HG03039 (cell line): Measurements from ENCODE around the gene POLD2.

ENCODE experiments used
- ATAC-seq: cut with Tn5 transposase; IDR thresholded peaks from one replicate; pipeline ENCODE4 v1.9.1; 2021; ENCODE audit warnings: mild to moderate bottlenecking, moderate library complexity; ENCODE audit not compliant: unreplicated experiment

POLD2 gene

GRCh38 chr7:44066494-44067063, 56.8 kb downstream of the POLD2 start:
- ATAC-seq: no peak

GRCh38 chr7:44066111-44066460, 57.3 kb downstream of the POLD2 start:
- ATAC-seq: no peak

DNA sequence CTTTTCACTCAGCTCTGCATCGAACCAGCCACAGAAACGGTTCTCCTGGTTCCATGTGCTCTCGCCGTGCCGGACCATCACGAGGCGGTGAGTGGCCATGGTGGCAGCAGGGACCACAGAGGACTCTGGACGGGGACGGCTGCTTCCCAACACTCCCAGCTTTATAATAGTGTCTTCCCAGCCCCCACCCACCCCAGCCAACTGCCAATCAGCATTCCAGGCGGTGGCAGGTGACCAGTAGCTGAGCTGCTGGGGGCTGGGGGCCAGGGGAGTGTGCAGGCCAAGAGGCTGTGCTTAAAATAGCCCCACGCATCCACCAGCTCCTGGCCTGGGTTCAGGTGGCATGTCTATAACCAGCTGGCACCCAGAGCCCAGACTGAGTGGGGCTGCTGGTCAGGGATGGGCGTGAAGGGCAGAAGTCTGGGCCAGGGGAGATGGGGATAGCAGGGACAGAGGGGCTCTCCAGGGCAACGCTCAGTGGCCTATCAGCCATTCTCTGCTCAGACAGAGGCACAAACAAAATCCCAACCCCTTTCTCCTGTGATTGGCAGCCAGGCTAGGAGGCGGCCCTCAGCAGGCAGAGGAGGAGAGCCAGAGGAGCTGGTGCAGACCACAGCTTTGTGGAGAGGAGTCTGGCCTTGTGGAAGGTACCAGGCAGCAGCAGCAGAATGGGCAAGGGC, 57.8 kb downstream of the POLD2 start, which contains the start of gene PGAM2:
PGAM2 (minus strand) TSS at position 137 of the 680 bp plus-strand sequence; CDS start at position 99, 38 bp downstream.
- no peak for ATAC-seq

GRCh38 chr7:44064791-44065430, 58.4 kb downstream of the POLD2 start:
- ATAC-seq: no peak
